Endodermal cell (in vitro differentiated cells): ENCODE data around the gene RHEX. TPM values are rescaled to one million over a fixed set of nuclear protein-coding genes. Genes with fewer than 3 reads are reported as not detected.

ENCODE experiments used
- DNase-seq: peaks from one replicate; pipeline ENCODE4 v3.0.0-alpha.2; 2017
- H3K27ac ChIP-seq: 2 replicates; pipeline ENCODE4 v1.5.1; 2013; ENCODE audit warnings: mild to moderate bottlenecking, low read depth, low read length, moderate library complexity
- H3K27me3 ChIP-seq: 2 replicates; pipeline ENCODE4 v1.6.1; 2013; ENCODE audit warnings: mild to moderate bottlenecking, low read length, moderate library complexity; ENCODE audit not compliant: insufficient read depth, control insufficient read depth, poor library complexity, severe bottlenecking
- H3K36me3 ChIP-seq: 2 replicates; pipeline ENCODE4 v1.7.0; 2013; ENCODE audit warnings: mild to moderate bottlenecking, low read length, moderate library complexity; ENCODE audit not compliant: control insufficient read depth, insufficient read depth
- H3K4me1 ChIP-seq: one replicate; pipeline ENCODE4 v1.7.0; 2013; ENCODE audit warnings: low read length; ENCODE audit not compliant: control insufficient read depth, insufficient read depth
- H3K4me3 ChIP-seq: 2 replicates; pipeline ENCODE4 v1.5.1; 2013; ENCODE audit warnings: mild to moderate bottlenecking, low read length, moderate library complexity
- H3K9ac ChIP-seq: 2 replicates; pipeline ENCODE4 v1.6.1; 2013; ENCODE audit warnings: mild to moderate bottlenecking, low read length, moderate library complexity; ENCODE audit not compliant: poor library complexity, severe bottlenecking; ENCODE audit errors: extremely low read depth
- H3K9me3 ChIP-seq: 2 replicates; pipeline ENCODE4 v1.6.1; 2013; ENCODE audit warnings: mild to moderate bottlenecking, low read length, moderate library complexity; ENCODE audit not compliant: control insufficient read depth
- H3K27ac Mint-ChIP-seq: 2 replicates; pipeline ENCODE4 v1.8.0; 2020; ENCODE audit warnings: mixed read lengths
- H3K27me3 Mint-ChIP-seq: 2 replicates; pipeline ENCODE4 v1.8.0; 2021; ENCODE audit warnings: mild to moderate bottlenecking, mixed read lengths; ENCODE audit not compliant: insufficient read depth
- H3K36me3 Mint-ChIP-seq: 2 replicates; pipeline ENCODE4 v1.8.0; 2020; ENCODE audit warnings: low read depth, mixed read lengths
- H3K4me1 Mint-ChIP-seq: 2 replicates; pipeline ENCODE4 v1.8.0; 2020; ENCODE audit warnings: mixed read lengths
- H3K4me3 Mint-ChIP-seq: 2 replicates; pipeline ENCODE4 v1.8.0; 2020; ENCODE audit warnings: mild to moderate bottlenecking, moderate library complexity, mixed read lengths
- H3K9me3 Mint-ChIP-seq: 2 replicates; pipeline ENCODE4 v1.8.0; 2020; ENCODE audit warnings: mild to moderate bottlenecking, mixed read lengths
- CTCF ChIP-seq: fragments of 200-600 bp; sonication (generic); conservative IDR thresholded peaks from 2 replicates; pipeline ENCODE4 v1.5.0; 2021; ENCODE audit warnings: antibody characterized with exemption, mild to moderate bottlenecking
- WGBS, 2 experiments: methylation state at CpG; one replicate each; pipeline versions ENCODE4 v1.1.5 to v1.1.7; 2013; ENCODE audit warnings: missing lambda C conversion rate in 2 of 2, mixed read lengths in 1 of 2; ENCODE audit not compliant: insufficient coverage in 1 of 2, insufficient read length in 1 of 2; 5-methylcytosine and 5-hydroxymethylcytosine counted together
- total RNA-seq, 2 donors: library from RNA; stranded (reverse); fragmentation: NEBNext Ultra II Directional in 1 of 2; extraction: Animal tissue kit (Norgen Biotek cat#: 25700) in 1 of 2; gene quantifications; 2 replicates in 1 of 2; 3 replicates in 1 of 2; pipeline ENCODE4 v1.2.1, GENCODE V29; 2021

The RHEX gene
- total RNA-seq, 2 donors from 2014 or later, result not detected

- peaks cover 24% of the 10 kb centered on the region for H3K9me3 Mint-ChIP-seq
- H3K36me3 Mint-ChIP-seq, result no peaks in the 10 kb centered on the region
- Histone ChIP-seq H3K27me3 (peaks cover 22% of the 10 kb centered on the region), H3K9me3 (peaks cover 22% of the 10 kb centered on the region), H3K36me3 (no peaks in the 10 kb centered on the region), H3K4me1 (no peaks in the 10 kb centered on the region), H3K9ac (no peak overlapping the region), H3K4me3 (no peak overlapping the region), H3K27ac (no peak overlapping the region)
- peaks cover 30% of the 10 kb centered on the region for H3K27me3 Mint-ChIP-seq
- no peak for DNase-seq
- no peak overlapping the region for H3K4me3 Mint-ChIP-seq
- H3K4me1 Mint-ChIP-seq, result peaks cover 8% of the 10 kb centered on the region
- H3K27ac Mint-ChIP-seq, result no peak overlapping the region
- WGBS, 2 experiments, result no CpG with 5 or more reads among the region's 1 CpG
- no peak for TF ChIP-seq CTCF
Observed at GRCh38 chr1:206121269-206121668, 68.3 kb downstream of the RHEX start.

- no peaks in the 10 kb centered on the region for H3K36me3 Mint-ChIP-seq
- no peak overlapping the region for H3K27ac ChIP-seq
- peaks cover 20% of the 10 kb centered on the region for H3K27me3 Mint-ChIP-seq
- H3K4me3 ChIP-seq, result no peak overlapping the region
- peaks cover 24% of the 10 kb centered on the region for H3K9me3 Mint-ChIP-seq
- H3K27ac Mint-ChIP-seq, result no peak overlapping the region
- H3K27me3 ChIP-seq, result peaks cover 10% of the 10 kb centered on the region
- no peak overlapping the region for H3K9ac ChIP-seq
- H3K36me3 ChIP-seq, result no peaks in the 10 kb centered on the region
- H3K4me3 Mint-ChIP-seq, result no peak overlapping the region
- no peak for DNase-seq
- peaks cover 22% of the 10 kb centered on the region for H3K9me3 ChIP-seq
- TF ChIP-seq CTCF, result no peak
- peaks cover 5% of the 10 kb centered on the region for H3K4me1 Mint-ChIP-seq
- no peaks in the 10 kb centered on the region for H3K4me1 ChIP-seq
Observed at GRCh38 chr1:206122686-206123085, 69.7 kb downstream of the RHEX start.

- Mint-ChIP-seq H3K36me3 (no peaks in the 10 kb centered on the region), H3K4me3 (no peak overlapping the region), H3K27me3 (peaks cover 8% of the 10 kb centered on the region), H3K27ac (no peak overlapping the region), H3K9me3 (peaks cover 19% of the 10 kb centered on the region), H3K4me1 (no peaks in the 10 kb centered on the region)
- H3K27ac ChIP-seq, result no peak overlapping the region
- no peak for DNase-seq
- H3K4me3 ChIP-seq, result no peak overlapping the region
- 100% methylated on average over 1 of the region's 1 CpG; no CpG with 5 or more reads in 1 of the 2 experiments for WGBS, 2 experiments
- H3K36me3 ChIP-seq, result no peaks in the 10 kb centered on the region
- no peaks in the 10 kb centered on the region for H3K4me1 ChIP-seq
- TF ChIP-seq CTCF, result no peak
- H3K9me3 ChIP-seq, result peaks cover 16% of the 10 kb centered on the region
- no peak overlapping the region for H3K9ac ChIP-seq
- H3K27me3 ChIP-seq, result no peaks in the 10 kb centered on the region
Observed at GRCh38 chr1:206125346-206125745, 72.4 kb downstream of the RHEX start.
